OCI-LY1 (cell line): ENCODE data around the gene CDKAL1.

Experiments used
- H2AFZ ChIP-seq: fragments of 200-600 bp; sonication (generic), shearing (Covaris generic); 2 replicates; pipeline ENCODE4 v1.6.0; 2014; ENCODE audit warnings: antibody characterized with exemption, mild to moderate bottlenecking, low read length
- H3F3A ChIP-seq: fragments of 200-600 bp; sonication (generic), shearing (Covaris generic); 2 replicates; pipeline ENCODE4 v1.6.0; 2014; ENCODE audit warnings: mild to moderate bottlenecking, antibody characterized with exemption, low read length, moderate library complexity; ENCODE audit not compliant: insufficient read depth
- H3K27ac ChIP-seq: fragments of 200-600 bp; sonication (generic); 2 replicates; pipeline ENCODE4 v1.5.1; 2014; ENCODE audit warnings: low read length, mixed run types, mild to moderate bottlenecking, low read depth; ENCODE audit not compliant: poor library complexity, severe bottlenecking
- H3K27me3 ChIP-seq: fragments of 200-600 bp; sonication (generic); 2 replicates; pipeline ENCODE4 v1.6.0; 2014; ENCODE audit warnings: antibody characterized with exemption, mild to moderate bottlenecking, low read length, moderate library complexity; ENCODE audit not compliant: insufficient read depth
- H3K36me3 ChIP-seq: fragments of 200-600 bp; sonication (generic); 2 replicates; pipeline ENCODE4 v1.6.1; 2014; ENCODE audit warnings: mild to moderate bottlenecking, antibody characterized with exemption, low read length, moderate library complexity, mixed read lengths; ENCODE audit not compliant: insufficient read depth
- H3K4me1 ChIP-seq: fragments of 200-600 bp; sonication (generic); 2 replicates; pipeline ENCODE4 v1.5.1; 2014; ENCODE audit warnings: mild to moderate bottlenecking, low read length, moderate library complexity; ENCODE audit not compliant: insufficient read depth, severe bottlenecking
- H3K4me2 ChIP-seq: fragments of 200-600 bp; sonication (generic), shearing (Covaris generic); 2 replicates; pipeline ENCODE4 v1.6.1; 2014; ENCODE audit warnings: low read length
- H3K4me3 ChIP-seq: fragments of 200-600 bp; sonication (generic); 2 replicates; pipeline ENCODE4 v1.5.1; 2014; ENCODE audit warnings: low read length, low read depth, mild to moderate bottlenecking, mixed read lengths; ENCODE audit not compliant: poor library complexity, severe bottlenecking
- H3K79me2 ChIP-seq: fragments of 200-600 bp; shearing (Covaris generic); 2 replicates; pipeline ENCODE4 v1.6.1; 2016; ENCODE audit warnings: mixed run types, low read length, mixed read lengths; ENCODE audit not compliant: insufficient read depth
- H3K9ac ChIP-seq: fragments of 200-600 bp; sonication (generic), shearing (Covaris generic); 2 replicates; pipeline ENCODE4 v1.6.1; 2014; ENCODE audit warnings: mild to moderate bottlenecking, low read length, mixed read lengths
- H3K9me2 ChIP-seq: fragments of 200-600 bp; sonication (generic), shearing (Covaris generic); 2 replicates; pipeline ENCODE4 v1.6.1; 2014; ENCODE audit warnings: low read depth, mild to moderate bottlenecking, low read length, mixed read lengths
- H3K9me3 ChIP-seq: fragments of 200-600 bp; shearing (Covaris generic); 2 replicates; pipeline ENCODE4 v1.6.1; 2014; ENCODE audit warnings: low read length, mixed read lengths
- H4K20me1 ChIP-seq: fragments of 200-600 bp; sonication (generic), shearing (Covaris generic); 2 replicates; pipeline ENCODE4 v1.6.0; 2016; ENCODE audit warnings: mild to moderate bottlenecking, low read length; ENCODE audit not compliant: insufficient read depth
- CTCF ChIP-seq: fragments of 200-600 bp; sonication (generic), shearing (Covaris generic); IDR thresholded peaks from 2 replicates; pipeline ENCODE4 v1.5.1; 2017; ENCODE audit warnings: mild to moderate bottlenecking, antibody characterized with exemption, low read length, moderate library complexity, mixed read lengths
- EZH2 ChIP-seq: fragments of 200-600 bp; sonication (generic), shearing (Covaris generic); IDR thresholded peaks from 2 replicates; pipeline ENCODE4 v1.8.0; 2017; ENCODE audit warnings: borderline replicate concordance, mixed run types, mild to moderate bottlenecking, antibody characterized with exemption, low read length, moderate library complexity, mixed read lengths

The CDKAL1 gene

GRCh38 chr6:20833881-20834515, 299.7 kb downstream of the CDKAL1 start:
- H3K27ac ChIP-seq = no peak overlapping the region
- TF ChIP-seq EZH2 (no peak), CTCF (no peak)
- H3K4me3 ChIP-seq = no peak overlapping the region
- no peaks in the 10 kb centered on the region for H3K36me3 ChIP-seq
- H3K79me2 ChIP-seq = no peaks in the 10 kb centered on the region
- no peaks in the 10 kb centered on the region for H3K9me3 ChIP-seq
- H3F3A ChIP-seq = no peaks in the 10 kb centered on the region
- H3K4me1 ChIP-seq = no peaks in the 10 kb centered on the region
- no peaks in the 10 kb centered on the region for H3K27me3 ChIP-seq
- H3K9ac ChIP-seq = no peak overlapping the region
- H4K20me1 ChIP-seq = no peaks in the 10 kb centered on the region
- no peaks in the 10 kb centered on the region for H3K9me2 ChIP-seq
- H3K4me2 ChIP-seq = no peak overlapping the region
- no peak overlapping the region for H2AFZ ChIP-seq

GRCh38 chr6:20835315-20836010, 301.2 kb downstream of the CDKAL1 start:
- TF ChIP-seq EZH2 = no peak
- TF ChIP-seq CTCF = no peak
- H3K9me2 ChIP-seq = no peaks in the 10 kb centered on the region
- H3K4me1 ChIP-seq = no peaks in the 10 kb centered on the region
- H3K27me3 ChIP-seq = no peaks in the 10 kb centered on the region
- H3K36me3 ChIP-seq = no peaks in the 10 kb centered on the region
- H3K79me2 ChIP-seq = no peaks in the 10 kb centered on the region
- no peak overlapping the region for H3K4me3 ChIP-seq
- no peaks in the 10 kb centered on the region for H3F3A ChIP-seq
- no peak overlapping the region for H2AFZ ChIP-seq
- H3K27ac ChIP-seq = no peak overlapping the region
- no peaks in the 10 kb centered on the region for H3K9me3 ChIP-seq
- H3K9ac ChIP-seq = no peak overlapping the region
- H3K4me2 ChIP-seq = no peak overlapping the region
- H4K20me1 ChIP-seq = no peaks in the 10 kb centered on the region

- Histone ChIP-seq H4K20me1 (no peaks in the 10 kb centered on the region), H3K27ac (no peak overlapping the region), H3K27me3 (no peaks in the 10 kb centered on the region), H3K9ac (no peak overlapping the region), H3K36me3 (no peaks in the 10 kb centered on the region), H3K79me2 (no peaks in the 10 kb centered on the region), H3K4me2 (no peak overlapping the region), H3K4me1 (no peaks in the 10 kb centered on the region), H3K9me2 (no peaks in the 10 kb centered on the region; the same call in 1 of the 2 replicates), H3F3A (no peaks in the 10 kb centered on the region), H2AFZ (no peak overlapping the region), H3K9me3 (no peaks in the 10 kb centered on the region), H3K4me3 (no peak overlapping the region)
- TF ChIP-seq CTCF = no peak
- TF ChIP-seq EZH2 = no peak
These were observed 302.9 kb downstream of the CDKAL1 start for GRCh38 chr6:20837189-20837588.
